Measurements from ENCODE around the gene FKBP2. TPM values are rescaled to one million over a fixed set of nuclear protein-coding genes. Genes with fewer than 3 reads are reported as not detected.
A peak's percentile ranks its signal among the peaks of the same experiment; 100 is the strongest.

Gene FKBP2
- total and polyA plus RNA-seq, 2 of the 13 experiments (the other 11 are each of a cell fraction or from before 2014, with no cell fraction given) = 30.1 to 53.3 TPM

DNA sequence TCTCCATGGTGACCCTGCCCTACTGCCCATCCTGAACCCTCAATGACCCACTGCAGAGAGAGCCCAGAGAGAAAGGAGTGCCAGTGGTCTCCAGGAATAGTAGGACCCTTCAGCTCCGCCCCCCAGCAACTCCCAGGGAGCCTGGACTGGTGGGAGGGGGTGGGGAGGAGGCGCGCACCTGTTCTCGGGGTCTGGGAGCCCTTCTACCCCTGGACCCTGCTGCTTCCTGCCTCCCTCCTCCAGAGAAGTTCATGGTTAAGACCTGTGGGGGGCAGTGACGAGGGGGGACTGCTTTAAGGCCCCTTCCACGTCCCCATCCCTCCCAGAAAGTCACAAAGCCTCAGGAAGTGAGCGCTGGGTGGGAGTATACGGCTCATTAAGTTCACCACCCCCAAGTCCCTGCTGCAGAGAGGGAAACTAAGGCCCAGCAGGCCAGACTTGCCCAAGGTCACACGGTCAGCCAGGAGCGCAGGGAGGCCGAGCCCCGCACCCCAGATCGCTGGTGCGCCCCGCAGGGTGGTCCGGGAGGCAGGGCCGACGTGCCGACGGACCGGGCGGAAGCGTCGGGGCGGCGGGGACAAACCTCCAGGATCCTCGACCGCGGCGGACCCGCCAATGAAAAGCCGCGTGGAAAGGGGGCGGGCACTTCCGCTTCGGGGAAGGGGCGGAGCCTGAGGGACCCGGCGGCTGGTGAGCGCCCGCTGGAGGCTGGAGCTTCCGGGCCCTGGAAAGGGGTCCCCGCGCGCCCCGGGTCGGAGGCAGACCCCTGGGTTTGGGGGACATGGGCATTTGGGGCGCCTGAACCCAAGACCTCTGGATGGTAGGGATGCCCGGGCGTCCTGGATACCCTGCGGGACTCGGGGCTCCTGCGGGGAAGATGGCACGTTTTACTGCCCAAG, 15.0 kb upstream of the FKBP2 start, which contains the start of the genes NUDT22 and TRPT1 (continued):
- TF ChIP-seq, protein P1, sequence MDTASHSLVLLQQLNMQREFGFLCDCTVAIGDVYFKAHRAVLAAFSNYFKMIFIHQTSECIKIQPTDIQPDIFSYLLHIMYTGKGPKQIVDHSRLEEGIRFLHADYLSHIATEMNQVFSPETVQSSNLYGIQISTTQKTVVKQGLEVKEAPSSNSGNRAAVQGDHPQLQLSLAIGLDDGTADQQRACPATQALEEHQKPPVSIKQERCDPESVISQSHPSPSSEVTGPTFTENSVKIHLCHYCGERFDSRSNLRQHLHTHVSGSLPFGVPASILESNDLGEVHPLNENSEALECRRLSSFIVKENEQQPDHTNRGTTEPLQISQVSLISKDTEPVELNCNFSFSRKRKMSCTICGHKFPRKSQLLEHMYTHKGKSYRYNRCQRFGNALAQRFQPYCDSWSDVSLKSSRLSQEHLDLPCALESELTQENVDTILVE (CRISPR knock-in tag; IDR thresholded peaks at IDR 0.05) = peak; percentile 18; the same call in 1 of the 2 replicates
- TF ChIP-seq, protein P2, sequence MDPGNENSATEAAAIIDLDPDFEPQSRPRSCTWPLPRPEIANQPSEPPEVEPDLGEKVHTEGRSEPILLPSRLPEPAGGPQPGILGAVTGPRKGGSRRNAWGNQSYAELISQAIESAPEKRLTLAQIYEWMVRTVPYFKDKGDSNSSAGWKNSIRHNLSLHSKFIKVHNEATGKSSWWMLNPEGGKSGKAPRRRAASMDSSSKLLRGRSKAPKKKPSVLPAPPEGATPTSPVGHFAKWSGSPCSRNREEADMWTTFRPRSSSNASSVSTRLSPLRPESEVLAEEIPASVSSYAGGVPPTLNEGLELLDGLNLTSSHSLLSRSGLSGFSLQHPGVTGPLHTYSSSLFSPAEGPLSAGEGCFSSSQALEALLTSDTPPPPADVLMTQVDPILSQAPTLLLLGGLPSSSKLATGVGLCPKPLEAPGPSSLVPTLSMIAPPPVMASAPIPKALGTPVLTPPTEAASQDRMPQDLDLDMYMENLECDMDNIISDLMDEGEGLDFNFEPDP (CRISPR knock-in tag; conservative IDR thresholded peaks at IDR 0.05) = no peak
- TF ChIP-seq, protein P3, sequence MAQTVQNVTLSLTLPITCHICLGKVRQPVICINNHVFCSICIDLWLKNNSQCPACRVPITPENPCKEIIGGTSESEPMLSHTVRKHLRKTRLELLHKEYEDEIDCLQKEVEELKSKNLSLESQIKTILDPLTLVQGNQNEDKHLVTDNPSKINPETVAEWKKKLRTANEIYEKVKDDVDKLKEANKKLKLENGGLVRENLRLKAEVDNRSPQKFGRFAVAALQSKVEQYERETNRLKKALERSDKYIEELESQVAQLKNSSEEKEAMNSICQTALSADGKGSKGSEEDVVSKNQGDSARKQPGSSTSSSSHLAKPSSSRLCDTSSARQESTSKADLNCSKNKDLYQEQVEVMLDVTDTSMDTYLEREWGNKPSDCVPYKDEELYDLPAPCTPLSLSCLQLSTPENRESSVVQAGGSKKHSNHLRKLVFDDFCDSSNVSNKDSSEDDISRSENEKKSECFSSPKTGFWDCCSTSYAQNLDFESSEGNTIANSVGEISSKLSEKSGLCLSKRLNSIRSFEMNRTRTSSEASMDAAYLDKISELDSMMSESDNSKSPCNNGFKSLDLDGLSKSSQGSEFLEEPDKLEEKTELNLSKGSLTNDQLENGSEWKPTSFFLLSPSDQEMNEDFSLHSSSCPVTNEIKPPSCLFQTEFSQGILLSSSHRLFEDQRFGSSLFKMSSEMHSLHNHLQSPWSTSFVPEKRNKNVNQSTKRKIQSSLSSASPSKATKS (CRISPR knock-in tag; IDR thresholded peaks at IDR 0.05) = no peak
- TF ChIP-seq, protein P4, sequence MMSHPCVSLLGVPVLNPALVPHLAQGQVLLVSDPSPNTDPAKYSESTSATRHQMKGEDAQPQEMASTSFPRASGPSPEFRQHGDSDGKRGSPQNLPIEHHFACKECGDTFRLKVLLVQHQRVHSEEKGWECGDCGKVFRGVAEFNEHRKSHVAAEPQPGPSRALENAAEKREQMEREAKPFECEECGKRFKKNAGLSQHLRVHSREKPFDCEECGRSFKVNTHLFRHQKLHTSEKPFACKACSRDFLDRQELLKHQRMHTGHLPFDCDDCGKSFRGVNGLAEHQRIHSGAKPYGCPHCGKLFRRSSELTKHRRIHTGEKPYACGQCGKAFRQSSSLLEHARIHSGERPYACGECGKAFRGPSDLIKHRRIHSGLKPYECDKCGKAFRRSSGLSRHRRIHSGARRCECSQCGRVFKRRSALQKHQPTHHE (CRISPR knock-in tag; IDR thresholded peaks at IDR 0.05; ENCODE audit: borderline replicate concordance) = no peak
- TF ChIP-seq MAFF (IDR thresholded peaks at IDR 0.05; ENCODE audit: low read depth, low read length) (no peak), KAT8 (CRISPR knock-in tag; IDR thresholded peaks at IDR 0.05) (peak; percentile 86), MATR3 (CRISPR knock-in tag; IDR thresholded peaks at IDR 0.05) (no peak), SALL2 (CRISPR knock-in tag; IDR thresholded peaks at IDR 0.05) (peak; percentile 64), ZNF282 (IDR thresholded peaks at IDR 0.05; ENCODE audit: partially characterized antibody) (no peak), ZNF777 (CRISPR knock-in tag; IDR thresholded peaks at IDR 0.05) (peak; percentile 84), FOXJ3 (CRISPR knock-in tag; IDR thresholded peaks at IDR 0.05; ENCODE audit: borderline replicate concordance) (no peak), SYNCRIP (IDR thresholded peaks at IDR 0.05; ENCODE audit: insufficient read depth, low read depth, low read length) (no peak), ADNP (CRISPR knock-in tag; IDR thresholded peaks at IDR 0.05) (no peak), ZNF674 (CRISPR knock-in tag; IDR thresholded peaks at IDR 0.05; ENCODE audit: low read depth) (no peak; the same call in 1 of the 2 replicates), ATF7-NPFF (CRISPR knock-in tag; IDR thresholded peaks at IDR 0.05; ENCODE audit: low read depth) (no peak)
- TF ChIP-seq, protein P5, sequence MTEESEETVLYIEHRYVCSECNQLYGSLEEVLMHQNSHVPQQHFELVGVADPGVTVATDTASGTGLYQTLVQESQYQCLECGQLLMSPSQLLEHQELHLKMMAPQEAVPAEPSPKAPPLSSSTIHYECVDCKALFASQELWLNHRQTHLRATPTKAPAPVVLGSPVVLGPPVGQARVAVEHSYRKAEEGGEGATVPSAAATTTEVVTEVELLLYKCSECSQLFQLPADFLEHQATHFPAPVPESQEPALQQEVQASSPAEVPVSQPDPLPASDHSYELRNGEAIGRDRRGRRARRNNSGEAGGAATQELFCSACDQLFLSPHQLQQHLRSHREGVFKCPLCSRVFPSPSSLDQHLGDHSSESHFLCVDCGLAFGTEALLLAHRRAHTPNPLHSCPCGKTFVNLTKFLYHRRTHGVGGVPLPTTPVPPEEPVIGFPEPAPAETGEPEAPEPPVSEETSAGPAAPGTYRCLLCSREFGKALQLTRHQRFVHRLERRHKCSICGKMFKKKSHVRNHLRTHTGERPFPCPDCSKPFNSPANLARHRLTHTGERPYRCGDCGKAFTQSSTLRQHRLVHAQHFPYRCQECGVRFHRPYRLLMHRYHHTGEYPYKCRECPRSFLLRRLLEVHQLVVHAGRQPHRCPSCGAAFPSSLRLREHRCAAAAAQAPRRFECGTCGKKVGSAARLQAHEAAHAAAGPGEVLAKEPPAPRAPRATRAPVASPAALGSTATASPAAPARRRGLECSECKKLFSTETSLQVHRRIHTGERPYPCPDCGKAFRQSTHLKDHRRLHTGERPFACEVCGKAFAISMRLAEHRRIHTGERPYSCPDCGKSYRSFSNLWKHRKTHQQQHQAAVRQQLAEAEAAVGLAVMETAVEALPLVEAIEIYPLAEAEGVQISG (CRISPR knock-in tag; IDR thresholded peaks at IDR 0.05) = peak; percentile 82
- TF ChIP-seq, protein P6, sequence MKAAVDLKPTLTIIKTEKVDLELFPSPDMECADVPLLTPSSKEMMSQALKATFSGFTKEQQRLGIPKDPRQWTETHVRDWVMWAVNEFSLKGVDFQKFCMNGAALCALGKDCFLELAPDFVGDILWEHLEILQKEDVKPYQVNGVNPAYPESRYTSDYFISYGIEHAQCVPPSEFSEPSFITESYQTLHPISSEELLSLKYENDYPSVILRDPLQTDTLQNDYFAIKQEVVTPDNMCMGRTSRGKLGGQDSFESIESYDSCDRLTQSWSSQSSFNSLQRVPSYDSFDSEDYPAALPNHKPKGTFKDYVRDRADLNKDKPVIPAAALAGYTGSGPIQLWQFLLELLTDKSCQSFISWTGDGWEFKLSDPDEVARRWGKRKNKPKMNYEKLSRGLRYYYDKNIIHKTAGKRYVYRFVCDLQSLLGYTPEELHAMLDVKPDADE (CRISPR knock-in tag; IDR thresholded peaks at IDR 0.05) = no peak

Data from HepG2 (cell line).